D341Med (cell line): Measurements from ENCODE around the gene CFAP20DC.
"Not testable (repeated sequence)": the region's sequence is repeated elsewhere in the genome, so short reads cannot be mapped to it uniquely, and the experiment has no call there.

Experiments
- DNase-seq: peaks from one replicate; pipeline ENCODE4 v3.0.0; 2012; ENCODE audit warnings: low spot score

The CFAP20DC gene

GRCh38 chr3:59017617-59017984 is 32.2 kb downstream of the CFAP20DC start:
- DNase-seq = no peak

DNA sequence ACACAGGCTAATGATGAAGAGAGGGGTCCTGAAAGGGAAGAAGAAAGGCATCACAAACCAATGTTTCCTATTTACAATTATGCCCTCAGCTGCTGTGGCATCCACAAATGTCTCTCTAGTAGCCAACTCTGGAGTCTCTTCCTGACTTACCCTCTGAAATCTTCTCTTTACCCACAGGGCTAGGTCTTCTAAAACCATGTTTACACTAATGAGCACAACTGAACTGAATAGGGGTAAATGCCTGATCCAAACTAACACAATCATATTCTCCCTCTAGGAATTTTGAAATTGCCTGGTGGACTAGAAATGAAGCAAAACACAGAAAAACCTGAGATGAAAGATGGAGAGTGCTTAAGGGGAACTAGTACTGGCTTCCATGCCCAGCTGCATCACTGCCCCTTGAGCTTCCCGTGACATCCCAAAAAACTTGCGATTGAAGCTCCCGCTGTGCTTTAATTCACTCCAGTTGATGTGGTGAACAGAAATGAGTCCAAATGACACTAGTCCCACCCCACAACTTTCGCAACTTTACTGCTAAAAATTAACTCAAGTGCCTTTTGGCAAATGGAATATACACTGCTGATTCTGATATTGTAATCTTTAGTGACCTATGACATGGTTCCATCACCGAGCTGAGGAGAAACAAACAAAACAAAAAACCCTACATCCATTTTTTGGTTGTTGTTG is 32.8 kb downstream of the CFAP20DC start:
- DNase-seq = no peak

DNA sequence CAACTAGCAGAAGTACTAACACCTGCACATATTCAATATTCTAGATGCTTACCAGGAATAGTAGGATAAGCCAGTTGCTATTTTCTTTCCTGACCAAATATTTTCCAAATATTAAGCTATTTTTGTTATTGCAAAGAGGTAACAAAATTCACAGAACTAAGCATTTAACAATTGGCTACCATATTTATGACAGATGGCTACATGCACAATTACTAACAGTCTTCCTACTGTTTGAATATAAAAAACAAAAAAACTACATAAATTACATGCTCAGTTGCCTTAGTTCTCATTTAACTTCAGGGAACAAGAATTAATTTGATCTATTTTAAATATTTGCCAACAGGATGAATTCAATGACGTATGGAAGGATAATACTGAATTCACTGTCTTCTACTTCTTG is 36.2 kb downstream of the CFAP20DC start:
- DNase-seq = no peak

GRCh38 chr3:59006634-59007517 is 42.9 kb downstream of the CFAP20DC start:
- DNase-seq = no peak

DNA sequence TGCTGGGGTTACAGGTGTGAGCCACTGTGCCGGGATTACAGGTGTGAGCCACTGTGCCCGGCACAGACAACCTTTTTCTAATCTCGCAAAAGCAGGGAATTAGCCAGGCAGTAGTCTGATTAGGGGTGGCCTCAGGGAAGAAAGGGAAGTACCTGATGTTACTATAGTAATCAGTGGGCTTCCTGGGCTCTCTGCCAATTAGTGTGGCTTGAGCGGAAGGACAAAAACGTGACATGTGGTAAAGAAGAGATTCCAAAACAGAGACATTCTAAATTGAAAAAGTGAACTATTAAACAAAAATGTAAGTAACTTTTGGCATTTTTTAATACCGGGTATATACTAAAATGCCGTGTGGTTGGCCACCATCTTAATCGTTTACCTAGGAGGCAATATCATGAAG is 48.1 kb downstream of the CFAP20DC start:
- no peak for DNase-seq

- no peak for DNase-seq
Observed at GRCh38 chr3:58999774-59000160, 50.1 kb downstream of the CFAP20DC start.

DNA sequence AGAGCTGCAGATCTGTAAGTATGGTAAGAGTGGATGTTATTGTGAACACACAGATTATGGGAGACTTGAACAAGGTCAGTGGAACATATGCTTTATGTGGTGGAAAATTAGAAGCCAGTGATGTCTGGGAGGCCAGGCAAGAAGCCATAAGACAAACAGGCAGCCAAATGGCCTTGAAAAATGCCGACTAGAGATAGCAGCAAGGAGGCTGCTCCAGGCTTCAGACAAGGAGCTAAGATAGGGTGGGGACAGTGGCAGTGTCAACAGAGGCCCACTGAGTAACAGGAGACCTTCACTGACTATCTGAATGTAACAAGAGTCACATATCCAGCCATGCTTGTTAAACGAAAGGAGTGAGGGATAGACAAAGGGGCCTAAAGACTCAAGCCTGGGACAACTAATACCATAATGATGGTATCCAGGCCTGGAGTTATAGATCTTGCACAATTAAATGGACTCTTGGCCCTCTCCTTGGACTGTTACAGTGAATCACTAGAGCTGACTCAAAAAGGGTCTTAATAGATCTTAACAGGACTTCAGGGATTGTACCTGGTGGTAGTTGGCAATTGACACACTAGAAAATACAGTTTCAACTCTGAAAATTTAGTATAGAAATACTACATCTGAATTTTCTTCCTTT is 50.6 kb downstream of the CFAP20DC start:
- no peak for DNase-seq

DNA sequence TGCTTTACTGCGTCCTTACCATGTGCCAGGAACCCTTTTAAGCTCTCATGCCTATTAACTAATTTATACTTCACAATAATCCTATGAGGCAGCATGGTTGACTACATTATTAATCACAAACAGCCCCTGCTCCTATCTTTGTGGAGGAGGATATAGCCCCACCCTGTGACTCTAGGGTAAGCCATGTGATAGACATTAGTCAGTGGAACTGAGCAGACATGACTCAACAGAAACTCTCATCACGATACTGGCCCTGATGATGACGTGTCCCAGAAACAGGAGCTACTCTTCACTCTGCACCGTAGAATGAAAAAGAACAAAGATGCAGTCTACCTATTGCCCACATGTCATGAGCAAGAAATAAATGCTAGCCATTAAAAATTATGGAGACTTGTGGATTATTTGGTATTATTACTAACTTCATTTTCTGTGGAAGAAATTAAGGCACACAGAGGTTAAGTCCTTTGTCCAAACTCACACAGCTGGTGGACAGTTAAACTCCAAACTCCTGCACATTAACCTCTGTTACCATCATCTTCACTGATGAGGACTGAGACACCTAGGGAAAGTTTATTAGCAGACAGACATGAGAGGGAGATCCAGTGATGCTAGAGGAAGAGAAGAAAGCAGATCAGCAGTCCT is 51.2 kb downstream of the CFAP20DC start:
- DNase-seq = no peak

DNA sequence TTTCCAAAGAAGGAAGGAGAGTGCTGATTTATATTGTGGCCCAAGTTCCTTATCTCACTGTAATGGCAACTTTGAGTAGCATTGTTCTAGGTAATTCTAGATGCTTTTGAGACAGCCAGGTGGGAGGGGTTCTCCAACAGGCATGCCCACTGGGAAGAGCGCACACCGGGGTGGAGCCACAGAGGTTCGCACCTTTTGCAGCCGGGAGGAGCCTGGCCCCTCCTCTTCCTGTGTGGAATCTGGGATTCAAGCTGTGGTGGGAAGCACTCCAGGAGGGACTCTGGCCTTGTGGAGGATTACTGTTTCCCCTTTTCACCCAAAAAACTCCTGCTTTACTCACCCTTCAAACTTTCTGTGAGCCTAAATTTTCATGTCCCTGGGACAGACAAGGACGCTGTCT is 53.1 kb downstream of the CFAP20DC start:
- DNase-seq = no peak

DNA sequence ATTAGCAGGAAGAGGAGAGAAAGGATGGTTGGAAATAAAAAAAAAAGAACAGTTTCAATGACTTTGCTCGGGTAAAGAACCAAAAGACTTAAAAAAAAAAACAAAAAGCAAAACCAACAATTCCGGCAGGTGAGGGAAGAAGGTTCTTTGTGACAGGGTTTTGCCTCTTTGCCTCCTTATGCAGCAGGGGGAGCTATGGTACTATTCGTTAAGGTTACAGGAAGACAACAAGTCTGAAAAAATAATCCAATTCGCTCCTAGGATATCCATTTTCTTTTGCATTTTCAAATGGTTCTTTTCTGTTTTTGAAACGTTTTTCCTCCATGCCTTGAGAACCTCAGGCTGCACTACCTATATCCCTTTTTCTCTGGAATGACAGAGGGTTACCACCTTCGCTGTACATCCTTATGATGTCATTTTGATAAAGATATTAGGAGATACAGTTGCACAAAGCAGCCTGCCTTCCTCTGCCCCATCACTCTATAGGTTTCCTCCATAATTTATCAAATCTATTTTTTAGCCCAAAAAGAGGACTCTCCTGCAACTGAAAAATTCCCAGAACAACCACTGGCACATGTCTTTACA is 55.0 kb downstream of the CFAP20DC start:
- DNase-seq = peak; percentile 69

GRCh38 chr3:58993547-58993946 is 56.3 kb downstream of the CFAP20DC start:
- DNase-seq = no peak

GRCh38 chr3:58991623-58992022 is 58.2 kb downstream of the CFAP20DC start:
- no peak for DNase-seq

DNA sequence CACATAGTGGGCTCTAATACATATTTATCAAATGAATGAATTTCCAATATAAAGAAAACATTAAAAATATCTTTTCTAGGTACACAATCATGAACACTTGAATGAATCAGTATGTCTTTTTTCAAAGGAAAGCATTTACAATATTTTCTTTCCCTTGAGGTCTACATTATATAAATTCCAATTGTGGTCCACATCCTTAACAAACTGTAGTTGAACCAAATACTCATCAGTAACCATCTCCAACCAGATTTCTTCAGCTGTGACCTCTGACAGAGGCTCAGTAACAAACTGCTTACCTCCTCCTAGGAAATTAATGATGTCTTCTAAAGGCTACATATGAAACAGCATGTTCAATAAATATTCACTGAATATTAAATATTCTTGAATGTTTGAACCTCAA is 58.8 kb downstream of the CFAP20DC start:
- DNase-seq = no peak

DNA sequence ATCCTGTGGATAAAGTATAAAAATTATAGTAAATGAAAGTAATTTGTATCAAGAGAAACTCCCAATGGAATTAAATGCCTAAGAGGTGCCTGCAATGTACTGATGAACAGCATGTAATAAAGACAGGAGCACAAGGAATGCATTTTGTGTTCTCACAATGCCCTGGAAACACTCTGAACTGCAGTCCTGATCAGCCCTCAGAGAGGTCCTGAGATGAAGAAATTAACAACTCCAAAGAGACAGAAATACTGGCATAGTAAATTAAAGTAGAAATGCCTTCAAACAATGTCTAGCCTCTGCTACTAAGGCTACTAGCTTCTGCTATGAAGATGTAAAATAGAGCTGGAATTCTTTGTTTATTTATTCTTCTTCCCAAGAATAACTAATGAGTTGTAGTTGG is 59.9 kb downstream of the CFAP20DC start:
- no peak for DNase-seq

GRCh38 chr3:58989163-58989562 is 60.7 kb downstream of the CFAP20DC start:
- DNase-seq = no peak

- DNase-seq = no peak
Observed at GRCh38 chr3:58988041-58988440, 61.8 kb downstream of the CFAP20DC start.

GRCh38 chr3:58986654-58987053 is 63.2 kb downstream of the CFAP20DC start:
- no peak for DNase-seq

DNA sequence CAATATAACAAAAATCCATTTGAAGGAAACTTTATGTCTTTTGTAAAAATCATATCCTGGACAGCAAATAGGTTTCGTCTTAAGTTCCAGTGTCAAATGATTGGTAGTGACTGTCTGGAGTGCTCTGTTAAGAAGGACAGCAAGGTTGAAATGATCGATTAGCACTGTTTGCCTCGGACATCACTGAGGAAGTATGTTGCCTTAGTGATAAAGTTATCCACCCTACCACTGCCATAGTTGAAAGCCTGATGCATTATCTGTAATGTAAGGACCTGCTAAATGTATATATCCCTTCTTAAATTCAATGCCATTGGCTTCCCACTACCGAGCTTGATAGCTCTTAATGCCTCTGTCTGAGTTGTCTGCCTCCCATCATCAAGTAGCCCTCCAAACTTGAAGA is 70.0 kb downstream of the CFAP20DC start:
- DNase-seq = no peak

GRCh38 chr3:58973796-58974195 is 76.0 kb downstream of the CFAP20DC start:
- DNase-seq = no peak

DNA sequence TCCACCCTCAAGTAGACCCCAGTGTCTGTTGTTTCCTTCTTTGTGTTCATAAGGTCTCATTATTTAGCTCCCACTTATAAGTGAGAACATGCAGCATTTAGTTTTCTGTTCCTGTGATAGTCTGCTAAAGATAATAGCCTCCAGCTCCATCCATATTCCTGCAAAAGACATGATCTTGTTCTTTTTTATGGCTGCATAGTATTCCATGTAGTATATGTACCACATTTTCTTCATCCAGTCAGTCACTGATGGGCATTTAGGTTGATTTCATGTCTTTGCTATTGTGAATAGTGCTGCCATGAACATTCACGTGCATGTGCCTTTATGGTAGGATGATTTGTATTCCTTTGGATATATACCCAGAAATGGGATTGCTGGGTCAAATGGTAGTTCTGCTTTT is 82.0 kb downstream of the CFAP20DC start:
- not testable (repeated sequence) for DNase-seq

- no peak for DNase-seq
Observed at GRCh38 chr3:58965865-58966264, 84.0 kb downstream of the CFAP20DC start.

DNA sequence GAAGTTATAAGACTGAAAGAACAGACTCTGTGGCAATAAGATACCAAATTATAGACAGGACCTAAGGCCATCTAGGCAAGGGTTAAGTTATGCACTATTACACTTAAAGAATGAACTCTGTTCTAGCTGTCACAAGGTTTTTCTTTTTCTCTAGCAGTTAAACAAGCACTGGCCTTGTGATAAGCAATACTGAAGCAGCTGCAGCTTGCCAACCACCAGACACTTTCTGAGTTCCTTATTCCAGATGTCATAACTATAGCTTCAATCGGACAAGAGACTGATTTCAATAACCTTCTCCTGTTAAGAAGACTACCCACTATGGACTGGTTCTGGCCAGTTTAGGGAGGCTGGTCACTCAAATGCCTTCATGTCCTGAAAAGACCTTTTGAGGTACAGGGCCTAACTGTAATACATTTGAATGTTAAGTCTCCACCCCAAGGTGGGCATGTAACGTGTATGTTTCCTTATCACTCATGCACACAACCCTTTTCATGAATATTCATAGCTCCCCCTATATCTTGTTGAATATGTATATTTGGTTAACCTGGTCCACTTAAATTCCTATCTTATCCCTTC is 85.8 kb downstream of the CFAP20DC start:
- no peak for DNase-seq
